Parathyroid adenoma (tissue), 2 donors: ENCODE data around the gene ADAP2.

Source experiments
- H2AFZ ChIP-seq: fragments of 300-600 bp; sonication (generic); one replicate; pipeline ENCODE4 v1.7.0; 2017; ENCODE audit warnings: antibody characterized with exemption, mild to moderate bottlenecking
- H3K27ac ChIP-seq: fragments of 300-600 bp; sonication (generic); one replicate; pipeline ENCODE4 v1.7.0; 2017
- H3K27me3 ChIP-seq: fragments of 300-600 bp; sonication (generic); one replicate; pipeline ENCODE4 v1.7.0; 2017; ENCODE audit warnings: low read length; ENCODE audit not compliant: control insufficient read depth, insufficient read depth
- H3K36me3 ChIP-seq: fragments of 300-600 bp; sonication (generic); one replicate; pipeline ENCODE4 v1.7.0; 2017; ENCODE audit warnings: low read length; ENCODE audit not compliant: control insufficient read depth, insufficient read depth
- H3K4me1 ChIP-seq: fragments of 300-600 bp; sonication (generic); one replicate; pipeline ENCODE4 v1.7.0; 2017; ENCODE audit warnings: control low read depth
- H3K4me2 ChIP-seq: fragments of 300-600 bp; sonication (generic); one replicate; pipeline ENCODE4 v1.7.0; 2017; ENCODE audit warnings: low read length
- H3K4me3 ChIP-seq: fragments of 300-600 bp; sonication (generic); one replicate; pipeline ENCODE4 v1.7.0; 2017; ENCODE audit warnings: low read depth, low read length
- H3K79me2 ChIP-seq: fragments of 300-600 bp; sonication (generic); one replicate; pipeline ENCODE4 v1.7.0; 2017; ENCODE audit warnings: control low read depth
- H3K9ac ChIP-seq: fragments of 300-600 bp; sonication (generic); one replicate; pipeline ENCODE4 v1.7.0; 2017; ENCODE audit warnings: mild to moderate bottlenecking
- H3K9me3 ChIP-seq: fragments of 300-600 bp; sonication (generic); one replicate; pipeline ENCODE4 v1.7.0; 2017; ENCODE audit warnings: low read length; ENCODE audit not compliant: control insufficient read depth
- TF ChIP-seq, protein P1 (sequence below): fragments of 300-600 bp; sonication (generic); IDR thresholded peaks from one replicate; pipeline ENCODE4 v1.7.0; 2017; ENCODE audit warnings: antibody characterized with exemption, mild to moderate bottlenecking
- donor health status: primary hyperparathyroidism.

ADAP2 gene

DNA sequence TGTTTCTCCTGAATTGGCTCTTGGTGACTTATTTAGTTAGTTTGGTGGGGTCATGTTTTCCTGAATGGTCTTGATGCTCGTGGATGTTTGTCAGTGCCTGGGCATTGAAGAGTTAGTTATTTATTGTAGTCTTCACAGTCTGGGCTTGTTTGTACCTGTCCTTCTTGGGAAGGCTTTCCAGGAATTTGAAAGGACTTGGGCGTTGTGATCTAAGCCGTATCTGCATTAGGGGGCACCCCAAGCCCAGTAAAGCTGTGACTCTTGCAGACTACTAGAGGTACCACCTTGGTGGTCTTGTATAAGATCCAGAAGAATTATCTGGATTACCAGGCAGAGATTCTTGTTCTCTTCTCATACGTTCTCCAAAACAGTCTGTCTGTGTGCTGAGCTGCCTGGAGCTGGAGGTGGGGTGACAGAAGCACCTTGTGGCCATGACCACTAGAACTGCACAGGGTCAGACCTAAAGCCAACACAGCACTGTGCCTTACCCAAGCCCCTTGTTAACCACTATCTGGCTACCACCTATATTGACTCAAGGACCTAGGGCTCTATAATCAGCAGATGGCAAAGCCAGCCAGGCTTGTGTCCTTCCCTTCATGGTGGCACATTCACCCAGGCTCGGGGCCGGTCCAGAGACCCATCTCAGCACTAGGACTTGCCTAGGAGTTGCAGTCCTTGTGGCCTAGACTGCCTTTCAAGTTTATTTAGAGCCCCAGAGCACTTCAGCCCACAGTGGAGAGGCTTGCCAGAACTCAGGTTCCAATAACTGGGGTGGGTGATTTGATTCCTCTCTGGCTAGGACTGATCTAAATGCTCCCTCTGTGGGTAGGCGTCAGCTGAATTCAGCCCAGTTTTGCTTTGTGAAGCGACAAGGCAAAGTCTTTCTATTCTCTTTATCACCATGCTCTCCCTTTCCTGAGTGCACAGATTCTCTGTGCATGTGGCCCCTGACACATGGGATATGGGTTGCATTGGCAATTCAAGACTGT, 60.1 kb downstream of the ADAP2 start:
- no peaks in the 10 kb centered on the region for H3K36me3 ChIP-seq
- no peaks in the 10 kb centered on the region for H3K27me3 ChIP-seq
- peaks cover 4% of the 10 kb centered on the region for H3K79me2 ChIP-seq
- H3K4me3 ChIP-seq = no peak overlapping the region
- no peak overlapping the region for H3K4me2 ChIP-seq
- H3K27ac ChIP-seq = no peak overlapping the region
- TF ChIP-seq, protein P1, sequence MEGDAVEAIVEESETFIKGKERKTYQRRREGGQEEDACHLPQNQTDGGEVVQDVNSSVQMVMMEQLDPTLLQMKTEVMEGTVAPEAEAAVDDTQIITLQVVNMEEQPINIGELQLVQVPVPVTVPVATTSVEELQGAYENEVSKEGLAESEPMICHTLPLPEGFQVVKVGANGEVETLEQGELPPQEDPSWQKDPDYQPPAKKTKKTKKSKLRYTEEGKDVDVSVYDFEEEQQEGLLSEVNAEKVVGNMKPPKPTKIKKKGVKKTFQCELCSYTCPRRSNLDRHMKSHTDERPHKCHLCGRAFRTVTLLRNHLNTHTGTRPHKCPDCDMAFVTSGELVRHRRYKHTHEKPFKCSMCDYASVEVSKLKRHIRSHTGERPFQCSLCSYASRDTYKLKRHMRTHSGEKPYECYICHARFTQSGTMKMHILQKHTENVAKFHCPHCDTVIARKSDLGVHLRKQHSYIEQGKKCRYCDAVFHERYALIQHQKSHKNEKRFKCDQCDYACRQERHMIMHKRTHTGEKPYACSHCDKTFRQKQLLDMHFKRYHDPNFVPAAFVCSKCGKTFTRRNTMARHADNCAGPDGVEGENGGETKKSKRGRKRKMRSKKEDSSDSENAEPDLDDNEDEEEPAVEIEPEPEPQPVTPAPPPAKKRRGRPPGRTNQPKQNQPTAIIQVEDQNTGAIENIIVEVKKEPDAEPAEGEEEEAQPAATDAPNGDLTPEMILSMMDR = no peak
- no peaks in the 10 kb centered on the region for H3K9me3 ChIP-seq
- no peak overlapping the region for H3K9ac ChIP-seq
- H2AFZ ChIP-seq = no peak overlapping the region
- H3K4me1 ChIP-seq = no peaks in the 10 kb centered on the region

DNA sequence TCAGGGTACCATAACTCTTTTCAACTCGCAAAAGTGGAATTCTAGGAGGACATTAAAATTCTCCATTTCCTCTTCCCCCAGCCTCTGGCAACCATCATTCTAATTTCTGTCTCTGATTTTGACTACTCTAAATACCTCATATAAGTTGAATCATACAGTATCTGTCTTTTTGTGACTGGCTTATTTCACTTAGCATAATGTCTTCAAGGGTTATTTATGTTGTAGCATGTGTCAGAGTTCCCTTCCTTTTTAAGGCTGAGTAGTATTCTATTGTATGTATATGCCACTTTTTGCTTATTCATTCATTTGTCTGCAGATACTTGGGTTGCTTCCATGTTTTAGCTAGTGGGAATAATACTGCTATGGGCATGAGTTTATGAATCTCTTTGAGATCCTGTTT, 61.1 kb downstream of the ADAP2 start:
- Histone ChIP-seq H3K27ac (no peak overlapping the region), H3K9ac (no peak overlapping the region), H3K4me1 (no peaks in the 10 kb centered on the region), H2AFZ (no peak overlapping the region), H3K4me3 (no peak overlapping the region), H3K27me3 (no peaks in the 10 kb centered on the region), H3K79me2 (peaks cover 4% of the 10 kb centered on the region), H3K4me2 (no peak overlapping the region), H3K9me3 (no peaks in the 10 kb centered on the region), H3K36me3 (no peaks in the 10 kb centered on the region)
- TF ChIP-seq, protein P1 = no peak

DNA sequence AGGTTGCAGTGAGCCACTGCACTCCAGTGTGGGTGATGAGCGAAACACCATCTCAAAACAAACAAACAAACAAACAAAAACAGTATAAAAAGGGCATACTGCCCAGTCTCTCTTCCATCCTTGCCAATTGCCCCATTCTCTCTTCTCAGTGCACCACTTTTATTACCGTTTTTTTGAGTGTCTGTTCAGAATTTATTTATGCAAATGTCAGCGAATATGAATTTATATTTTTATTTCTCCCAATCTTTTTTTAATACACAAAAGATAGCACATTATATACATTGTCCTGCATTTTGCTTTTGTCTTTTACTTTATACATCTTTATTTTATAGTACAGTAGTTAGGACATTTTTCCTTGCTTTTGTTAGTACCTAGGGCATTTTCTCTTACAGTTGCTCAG, 68.7 kb downstream of the ADAP2 start:
- TF ChIP-seq, protein P1 = no peak
- no peak overlapping the region for H3K27ac ChIP-seq
- H3K9me3 ChIP-seq = no peaks in the 10 kb centered on the region
- H3K9ac ChIP-seq = no peak overlapping the region
- H3K4me1 ChIP-seq = no peaks in the 10 kb centered on the region
- no peak overlapping the region for H3K4me2 ChIP-seq
- H3K4me3 ChIP-seq = no peak overlapping the region
- no peaks in the 10 kb centered on the region for H3K36me3 ChIP-seq
- H2AFZ ChIP-seq = no peak overlapping the region
- H3K79me2 ChIP-seq = no peaks in the 10 kb centered on the region
- H3K27me3 ChIP-seq = no peaks in the 10 kb centered on the region

DNA sequence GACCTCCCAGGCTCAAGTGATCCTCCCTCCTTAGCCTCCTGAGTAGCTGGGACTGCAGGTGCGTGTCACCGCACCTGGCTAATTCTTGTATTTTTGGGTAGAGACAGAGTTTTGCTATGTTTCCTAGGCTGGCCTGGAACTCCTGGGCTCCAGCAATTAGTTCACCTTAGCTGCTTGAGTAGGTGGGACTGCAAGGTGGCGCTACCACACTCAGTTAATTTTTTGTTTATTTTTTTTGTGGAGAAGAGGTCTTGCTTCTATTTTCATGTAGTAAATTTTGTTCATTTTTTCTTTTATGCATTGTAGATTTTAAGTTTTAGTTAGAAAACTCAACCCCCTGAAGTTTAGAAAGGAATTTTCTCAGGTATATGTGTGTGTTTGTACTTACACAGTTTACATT, 70.8 kb downstream of the ADAP2 start:
- Histone ChIP-seq H3K27ac (no peak overlapping the region), H3K4me1 (no peaks in the 10 kb centered on the region), H3K4me2 (no peak overlapping the region), H3K4me3 (no peak overlapping the region), H3K27me3 (no peaks in the 10 kb centered on the region), H3K9ac (no peak overlapping the region), H3K9me3 (no peaks in the 10 kb centered on the region), H2AFZ (no peak overlapping the region), H3K36me3 (no peaks in the 10 kb centered on the region), H3K79me2 (no peaks in the 10 kb centered on the region)
- TF ChIP-seq, protein P1 = no peak
